ENCODE measurements around the gene SLC51B.
"Not testable (repeated sequence)": the region's sequence is repeated elsewhere in the genome, so short reads cannot be mapped to it uniquely, and the experiment has no call there.

Gene SLC51B

DNA sequence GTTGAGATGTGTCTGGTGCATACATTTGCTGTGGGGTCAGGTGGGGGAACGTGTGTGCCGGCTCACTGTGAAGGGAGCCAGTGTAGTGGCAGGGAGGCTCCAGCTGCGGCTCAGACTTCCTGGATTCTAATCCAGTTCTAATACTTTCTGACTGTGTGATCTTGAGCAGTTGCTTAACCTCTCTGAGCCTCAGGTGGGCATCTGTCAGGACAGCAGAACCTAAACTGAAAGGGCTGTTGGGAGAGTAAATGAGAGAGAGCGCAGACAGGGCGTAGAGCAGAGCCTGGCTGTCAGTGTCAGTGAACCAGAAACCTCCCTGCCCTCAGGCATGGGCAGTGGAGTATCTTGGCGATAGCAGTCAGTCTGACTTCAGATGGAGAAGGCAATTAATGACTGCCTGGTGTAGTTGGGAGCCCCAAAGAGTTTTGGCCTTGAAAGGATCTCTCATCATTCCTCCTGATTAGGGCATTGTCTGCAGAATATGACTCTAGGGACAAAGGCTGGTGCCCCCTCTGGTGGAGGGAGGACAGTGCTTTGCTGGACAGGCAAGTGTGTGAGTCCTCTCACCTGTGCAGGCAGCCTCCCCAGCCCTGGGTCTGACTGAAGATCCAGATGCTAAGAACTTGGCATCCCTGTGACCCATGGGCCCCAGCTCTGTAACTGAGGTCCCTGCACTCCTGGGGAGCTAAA is 40.9 kb downstream of the SLC51B start:
- DNase-seq: no peak

DNA sequence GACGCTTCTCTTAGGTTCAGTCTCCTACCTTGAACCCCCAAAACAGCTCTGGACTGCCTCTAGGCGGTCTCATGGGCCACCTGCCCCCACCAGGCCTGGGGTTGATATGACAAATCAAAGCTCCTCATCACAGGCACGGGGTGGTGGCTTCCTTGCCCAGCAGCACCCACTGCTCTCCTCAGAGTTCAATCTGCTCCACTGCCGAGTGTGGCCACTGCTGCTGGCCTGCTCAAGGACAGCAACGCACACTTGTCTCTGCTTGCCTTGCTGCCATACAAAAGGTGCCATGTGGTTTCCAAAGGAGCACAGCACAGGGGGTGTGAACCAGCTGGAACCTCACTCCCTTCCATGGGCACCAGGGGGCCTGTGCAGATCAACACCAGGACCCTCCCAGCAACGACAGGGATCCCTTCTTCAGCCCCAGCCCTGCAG is 41.5 kb downstream of the SLC51B start:
- DNase-seq: no peak

DNA sequence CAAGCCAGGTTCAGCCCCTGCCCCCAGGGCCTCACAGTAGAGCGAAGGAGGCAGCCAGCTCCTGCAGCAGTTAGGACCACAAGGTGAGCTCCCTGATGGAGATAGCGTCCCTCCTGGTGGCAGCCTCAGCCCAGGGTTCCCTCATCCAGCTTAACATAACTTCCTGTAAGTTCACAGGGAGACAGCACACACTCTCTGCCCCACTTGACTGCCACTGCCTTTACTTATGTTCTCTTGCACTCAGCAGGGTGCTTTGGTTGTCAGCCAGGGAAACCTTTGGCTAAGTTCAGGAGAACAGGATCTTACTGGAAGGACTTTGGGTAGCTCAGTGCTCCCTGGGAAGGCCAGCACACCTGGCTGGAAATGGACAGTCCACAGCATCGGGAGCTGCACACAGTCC is 42.2 kb downstream of the SLC51B start:
- DNase-seq: no peak

DNA sequence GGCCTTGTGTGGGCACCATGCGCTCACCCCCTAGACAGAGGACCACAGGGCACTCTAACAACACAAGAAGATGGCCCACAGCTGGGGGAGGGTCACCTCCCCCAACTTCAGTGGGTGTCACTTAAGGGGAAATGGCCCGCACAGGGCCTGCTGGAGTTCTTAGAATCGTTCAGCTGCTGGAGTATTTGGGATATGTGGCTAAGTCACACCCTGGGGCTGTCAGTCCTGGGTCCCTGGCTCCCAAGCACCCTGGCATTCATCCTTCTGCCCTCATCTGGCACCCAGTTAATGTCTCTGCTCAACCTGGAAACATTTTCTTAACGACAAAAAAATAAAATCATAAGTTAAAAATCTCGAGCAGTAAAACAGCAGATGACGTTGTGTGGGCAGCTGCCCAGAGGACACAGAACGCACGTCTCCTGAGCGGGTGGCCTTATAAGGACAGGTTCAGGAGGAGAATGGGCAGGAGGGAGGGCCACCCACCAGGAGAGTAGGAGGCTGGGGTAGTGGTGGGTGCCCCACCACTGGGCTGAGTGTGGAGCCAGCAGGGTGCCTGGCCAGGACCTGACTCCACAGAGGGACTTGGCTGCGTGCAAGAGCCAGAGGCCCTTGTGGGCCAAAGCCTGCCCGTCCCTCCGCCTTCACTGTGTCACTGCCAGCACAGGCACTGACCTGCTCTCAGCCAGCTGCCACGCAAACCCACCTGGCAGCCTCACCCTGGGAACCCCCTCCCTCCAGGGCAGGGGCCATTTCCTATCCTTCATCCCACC is 42.9 kb downstream of the SLC51B start:
- no peak for DNase-seq

DNA sequence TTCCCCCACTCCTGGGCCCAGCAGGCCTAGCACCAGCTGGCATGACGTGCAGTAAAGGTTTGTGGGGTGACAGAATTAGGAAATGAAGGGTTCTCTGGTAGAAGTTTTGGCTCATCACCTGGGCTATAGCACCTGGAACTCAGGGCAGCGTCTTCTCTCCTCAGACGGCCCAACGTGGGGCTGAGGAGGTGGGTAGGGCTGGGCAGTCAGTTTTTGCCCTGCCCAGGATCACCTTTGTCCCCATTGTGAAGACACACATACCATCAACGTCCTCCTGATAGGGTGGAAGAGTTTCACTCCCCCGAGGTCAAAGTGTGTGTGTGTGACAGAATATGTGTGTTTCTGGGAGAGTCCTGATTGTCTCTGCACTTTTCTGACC is 43.4 kb downstream of the SLC51B start:
- no peak for DNase-seq

DNA sequence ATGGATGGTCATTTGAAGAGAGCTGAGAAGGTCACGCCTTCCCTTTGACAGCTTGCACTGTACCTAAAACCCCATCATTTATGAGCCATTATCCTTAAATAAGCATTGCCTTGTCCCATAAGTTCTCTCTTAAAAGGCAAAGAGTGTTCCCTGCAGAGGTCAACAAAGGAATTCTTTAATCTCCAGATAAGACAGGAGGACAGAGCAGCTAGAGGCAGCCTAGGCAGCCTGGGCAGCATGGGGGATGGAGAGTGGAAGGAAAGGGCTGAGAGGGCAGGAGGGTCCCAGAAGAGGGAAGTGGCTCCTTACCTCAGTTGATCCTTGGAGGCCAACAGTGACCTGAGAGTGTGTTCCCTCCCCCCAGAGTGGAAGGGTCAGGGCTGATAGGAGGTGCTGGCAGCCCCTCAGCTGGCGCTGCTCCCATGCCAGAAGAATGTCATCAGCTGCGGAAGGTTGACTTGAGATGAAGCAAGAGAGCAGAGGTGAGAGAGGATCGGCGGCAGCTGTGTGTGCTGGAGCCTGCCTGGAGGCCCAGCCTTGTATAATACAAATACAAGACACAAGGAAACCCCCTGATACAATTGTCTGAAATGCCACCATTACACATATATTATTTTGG is 44.1 kb downstream of the SLC51B start:
- DNase-seq: no peak

DNA sequence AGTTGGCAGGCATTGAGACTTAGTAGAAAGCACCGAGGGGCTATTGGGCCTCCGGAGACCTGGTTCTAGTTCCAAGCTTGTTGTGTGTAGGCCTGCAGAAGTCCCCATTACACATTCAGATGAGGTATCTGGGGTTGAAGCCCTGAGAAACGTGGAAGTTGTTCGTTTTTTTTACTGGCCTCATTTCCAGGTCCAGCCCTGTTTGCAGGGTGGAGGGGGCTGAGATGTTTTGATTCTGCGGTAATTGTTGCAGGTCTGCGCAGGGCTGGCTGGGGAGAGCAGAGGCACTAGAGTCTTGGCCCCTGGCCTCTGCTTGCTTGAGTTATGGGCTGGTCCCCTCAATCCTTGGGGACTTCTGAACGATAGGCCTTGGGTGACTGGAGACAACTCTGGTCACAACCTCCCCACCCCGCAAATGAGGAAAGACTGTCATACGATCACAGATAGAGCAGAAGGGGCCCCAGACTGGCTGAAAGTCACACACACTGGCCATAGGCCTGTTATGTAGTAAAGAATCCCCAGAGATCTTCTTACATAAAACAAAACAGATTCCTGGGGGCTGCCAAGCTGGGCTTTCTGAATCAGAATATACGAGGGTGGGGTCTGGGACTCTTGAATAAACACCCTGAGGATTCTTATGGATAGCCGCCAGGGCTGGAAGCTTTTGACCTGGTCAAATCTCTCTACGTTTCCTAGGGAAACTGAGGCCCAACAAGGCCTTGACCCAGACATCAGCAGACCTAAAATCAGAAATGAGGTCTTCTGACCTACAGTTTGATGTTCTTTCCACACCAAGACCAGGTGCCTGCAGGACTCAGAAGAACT is 47.0 kb downstream of the SLC51B start:
- no peak for DNase-seq

DNA sequence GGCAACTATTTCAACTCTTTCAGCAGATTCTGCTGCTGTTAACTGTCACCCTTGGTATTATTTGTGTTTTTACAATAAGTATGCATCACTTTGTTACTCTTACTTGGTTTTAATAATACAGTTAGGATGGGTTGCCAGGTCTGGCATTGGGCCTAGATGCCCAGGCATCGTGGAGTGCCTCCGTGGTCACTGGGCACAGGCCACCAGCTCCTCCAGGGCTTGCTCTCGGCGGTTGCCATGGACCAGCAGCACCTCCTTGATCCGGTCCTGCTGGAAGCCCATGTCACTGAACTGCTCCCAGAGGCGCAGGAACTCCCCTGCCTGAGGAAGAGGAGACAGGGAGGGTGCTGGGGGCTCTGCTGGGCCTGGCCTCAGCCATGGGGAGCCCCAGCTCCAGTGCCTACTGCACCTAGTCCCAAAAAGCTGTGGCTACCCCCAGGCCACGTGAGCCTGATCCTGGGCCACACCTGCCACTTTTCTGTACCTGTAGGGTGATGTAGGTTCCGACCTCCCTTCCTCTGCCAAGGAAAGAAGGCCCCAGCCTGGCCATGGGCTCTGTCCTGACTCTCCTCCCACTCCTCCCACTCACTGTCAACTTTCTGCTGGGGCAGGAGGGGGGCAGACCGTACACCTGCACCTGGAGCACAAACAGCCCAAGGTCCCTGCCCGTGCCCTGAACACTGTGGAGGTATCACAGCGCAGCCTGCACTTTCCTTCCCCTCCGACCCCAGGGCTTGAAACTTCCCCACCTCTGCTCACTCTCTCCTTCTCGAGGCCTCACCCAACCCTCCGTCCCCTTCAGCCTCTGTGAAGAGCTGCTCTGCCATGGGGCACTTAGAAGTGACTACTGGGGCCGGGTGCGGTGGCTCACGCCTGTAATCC is 48.0 kb downstream of the SLC51B start:
- no peak for DNase-seq

DNA sequence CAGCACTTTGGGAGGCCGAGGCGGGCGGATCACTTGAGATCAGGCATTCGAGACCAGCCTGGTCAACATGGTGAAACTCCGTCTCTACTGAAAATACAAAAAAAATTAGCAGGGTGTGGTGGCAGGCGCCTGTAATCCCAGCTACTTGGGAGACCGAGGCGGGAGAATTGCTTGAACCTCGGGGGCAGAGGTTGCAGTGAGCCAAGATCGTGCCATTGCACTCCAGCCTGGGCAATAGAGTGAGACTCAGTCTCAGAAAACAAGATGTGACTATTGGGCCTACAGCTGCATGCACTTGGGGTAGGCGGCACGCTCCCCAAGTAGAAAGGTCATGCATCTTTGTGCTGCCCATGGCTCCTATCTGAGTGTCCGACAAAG is 48.6 kb downstream of the SLC51B start:
- DNase-seq: not testable (repeated sequence)

DNA sequence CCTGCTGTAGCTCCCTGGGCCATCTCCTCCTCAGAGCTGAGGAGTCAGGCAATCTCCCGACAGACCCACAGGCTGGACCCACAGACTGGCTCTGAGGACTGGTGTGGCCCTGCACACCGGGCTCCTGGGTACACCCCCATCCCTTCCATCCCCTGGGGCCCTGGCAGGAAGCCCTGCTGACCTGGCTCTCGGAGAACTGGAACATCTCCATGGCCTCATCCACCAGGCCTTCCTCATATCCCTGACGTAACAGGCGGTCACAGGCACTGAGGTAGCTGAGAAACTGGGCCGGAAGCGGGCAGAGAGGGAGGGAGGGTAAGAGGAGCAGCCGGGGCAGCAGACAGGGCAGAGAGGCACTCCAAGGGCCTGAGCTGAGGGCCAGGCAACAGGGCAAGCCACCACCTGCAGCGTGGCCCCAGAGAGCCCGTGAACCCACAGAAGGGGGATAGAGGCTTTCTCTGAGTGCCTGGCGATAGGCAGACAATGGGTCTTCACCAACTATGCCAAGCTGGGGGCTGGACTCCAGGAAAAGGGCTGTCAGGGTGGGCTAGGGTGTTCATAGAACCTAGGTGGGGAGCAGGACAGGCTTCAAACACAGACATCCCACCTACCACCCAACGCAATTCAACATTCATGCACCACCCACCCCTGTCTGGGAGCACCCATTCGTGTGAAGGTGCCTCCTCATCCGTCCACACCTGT is 49.3 kb downstream of the SLC51B start:
- no peak for DNase-seq

DNA sequence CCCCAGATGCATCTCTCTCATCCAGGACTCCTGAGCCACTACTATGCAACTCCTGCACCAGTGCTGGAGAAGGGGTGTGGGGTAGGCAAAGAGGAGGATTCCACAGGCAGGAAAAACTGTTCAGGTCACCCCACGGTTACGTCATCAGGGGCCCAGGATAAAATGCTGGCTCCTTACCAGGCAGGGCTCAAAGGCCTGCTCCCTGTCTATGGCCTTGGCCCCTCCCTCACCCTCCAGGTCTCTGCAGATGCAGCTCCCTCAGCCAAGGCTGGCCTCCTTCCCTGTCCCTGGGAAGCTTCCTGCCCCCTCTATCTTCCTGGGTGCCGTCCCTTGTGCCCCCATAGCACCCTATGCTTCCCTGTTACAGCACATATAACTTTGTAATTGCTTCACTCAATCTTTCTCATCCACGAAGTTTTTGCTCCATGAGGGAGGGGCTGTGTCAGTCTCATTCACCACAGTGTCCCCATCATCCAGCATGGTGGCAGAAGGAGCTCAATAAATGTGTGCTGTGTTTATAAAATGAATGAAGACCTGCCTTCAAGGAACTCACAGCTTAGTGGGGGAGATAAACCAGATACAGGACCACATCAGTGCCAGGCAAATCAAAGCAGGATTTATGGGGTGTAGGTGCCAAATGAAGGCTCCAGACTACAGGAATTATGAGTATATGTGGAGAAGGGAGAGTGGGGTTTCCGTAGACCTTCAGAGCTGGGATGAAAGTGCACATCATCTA is 50.0 kb downstream of the SLC51B start:
- no peak for DNase-seq

DNA sequence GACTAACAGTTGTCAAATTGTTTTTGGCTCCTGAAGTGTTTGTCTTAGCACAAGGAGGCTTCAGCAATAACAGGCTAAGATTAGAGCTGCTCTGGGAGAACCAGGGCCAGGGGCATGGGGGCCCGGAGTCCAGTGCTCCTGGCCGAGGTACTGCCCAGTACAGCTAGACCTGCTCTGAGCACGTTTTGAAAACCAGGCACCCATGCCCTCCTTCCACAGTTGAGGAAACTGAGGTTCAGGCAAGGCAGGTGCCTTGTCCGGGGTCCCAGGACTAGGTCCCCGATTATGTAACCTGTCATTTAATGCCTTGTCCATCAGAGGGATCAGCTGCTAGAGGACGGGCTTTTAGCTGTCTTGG is 50.5 kb downstream of the SLC51B start:
- no peak for DNase-seq

DNA sequence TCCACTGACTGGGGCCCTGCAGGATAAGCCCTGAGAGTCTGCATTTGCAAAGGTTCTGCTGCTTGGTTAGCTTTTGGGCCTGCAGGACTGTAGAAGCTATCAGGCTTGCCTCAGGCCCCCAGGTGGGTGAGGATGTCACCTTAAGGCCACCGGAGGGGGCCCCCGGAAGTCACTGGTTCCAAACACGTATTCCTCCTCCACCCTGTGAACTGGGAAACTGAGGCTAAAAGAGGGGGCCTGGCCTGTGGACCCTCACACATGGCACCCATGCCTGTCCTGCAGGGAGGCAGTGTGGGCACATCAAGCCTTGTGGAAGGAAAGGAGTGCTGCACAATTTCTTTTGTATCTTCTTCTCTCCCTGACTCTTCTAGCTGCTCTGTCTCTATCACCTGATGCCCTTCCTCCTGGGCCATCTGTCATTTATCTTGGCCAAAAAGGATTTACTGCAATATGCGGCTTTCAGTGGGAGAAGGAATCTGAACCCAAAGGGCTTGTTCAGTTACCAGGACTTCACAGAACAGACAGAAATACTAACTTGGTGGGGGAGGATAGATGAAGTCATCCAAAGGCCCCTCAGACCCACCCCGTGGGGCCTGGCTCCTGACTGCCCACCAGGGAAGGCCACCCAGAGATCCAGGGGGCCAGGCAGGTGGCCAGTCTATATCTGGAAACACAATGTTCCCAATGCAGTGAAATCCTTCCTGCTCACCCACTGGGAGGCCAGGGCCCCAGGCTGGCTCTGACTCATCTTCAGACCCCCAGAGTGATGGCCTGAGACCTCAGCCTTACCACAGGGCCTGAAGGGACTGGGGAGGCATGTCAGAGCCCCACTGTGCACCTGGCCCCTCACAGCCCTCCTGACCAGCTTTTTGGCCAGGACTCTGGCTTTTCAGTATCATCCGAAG is 51.5 kb downstream of the SLC51B start:
- no peak for DNase-seq

DNA sequence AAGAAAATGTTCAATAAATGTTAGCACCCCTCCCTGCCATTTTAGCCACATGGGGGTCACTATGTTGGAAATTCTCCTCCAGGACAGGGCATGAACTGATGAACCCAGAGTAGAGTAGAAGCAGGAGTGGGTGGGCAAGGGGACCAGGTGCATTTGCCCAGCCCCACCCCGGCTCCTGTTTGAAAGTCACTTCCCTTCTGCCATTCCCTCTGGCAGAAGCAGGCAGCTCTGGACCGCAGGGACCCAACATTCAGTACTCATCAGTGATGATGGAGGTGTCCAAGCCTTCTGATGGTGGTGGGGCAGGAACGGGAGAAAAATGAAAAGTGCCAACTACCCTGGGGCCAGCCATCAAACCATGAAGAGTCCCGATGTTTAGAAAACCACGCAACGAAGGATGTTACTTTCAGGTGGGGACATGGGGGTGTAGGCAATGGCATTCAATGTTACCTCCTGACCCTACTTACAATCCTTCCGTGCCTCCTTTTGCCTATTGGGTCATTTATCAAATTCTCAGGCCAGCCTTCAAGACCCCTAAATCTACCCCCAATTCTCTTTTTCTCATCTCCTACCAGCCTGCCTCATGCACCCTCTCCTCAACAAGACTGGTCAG is 52.6 kb downstream of the SLC51B start:
- no peak for DNase-seq

DNA sequence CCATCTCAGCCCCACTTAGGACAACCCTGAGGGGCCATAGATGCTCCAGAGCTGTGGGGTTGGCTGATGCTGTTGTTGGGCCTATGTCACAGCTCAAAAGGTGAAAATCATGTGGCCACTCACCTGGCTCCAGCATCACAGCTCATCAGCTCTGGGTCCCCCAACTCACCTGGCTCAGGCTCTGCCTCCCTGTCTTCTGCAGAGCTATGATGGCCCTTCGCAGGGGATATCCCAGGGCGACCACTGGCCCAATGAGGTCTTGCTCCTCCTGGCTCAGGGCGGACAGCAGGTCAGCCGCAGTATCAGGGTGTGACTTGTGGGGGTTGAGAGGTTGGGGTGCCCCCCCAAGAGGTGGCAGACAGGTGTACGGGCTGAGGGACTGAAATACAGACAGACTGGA is 54.1 kb downstream of the SLC51B start:
- no peak for DNase-seq

DNA sequence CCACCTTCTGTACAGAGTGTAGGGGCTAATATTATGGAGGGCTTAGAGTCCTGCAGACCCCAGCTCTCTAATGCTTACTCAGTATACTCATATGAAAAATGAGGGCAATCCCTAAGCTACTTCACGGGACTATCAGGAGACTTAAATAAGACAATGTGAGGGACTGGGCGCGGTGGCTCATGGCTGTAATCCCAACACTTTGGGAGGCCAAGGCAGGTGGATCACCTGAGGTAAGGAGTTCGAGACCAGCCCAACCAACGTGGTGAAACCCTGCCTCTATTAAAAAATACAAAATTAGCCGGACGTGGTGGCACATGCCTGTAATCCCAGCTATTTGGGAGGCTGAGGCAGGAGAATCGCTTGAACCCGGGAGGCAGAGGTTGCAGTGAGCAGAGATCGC is 54.6 kb downstream of the SLC51B start:
- not testable (repeated sequence) for DNase-seq

DNA sequence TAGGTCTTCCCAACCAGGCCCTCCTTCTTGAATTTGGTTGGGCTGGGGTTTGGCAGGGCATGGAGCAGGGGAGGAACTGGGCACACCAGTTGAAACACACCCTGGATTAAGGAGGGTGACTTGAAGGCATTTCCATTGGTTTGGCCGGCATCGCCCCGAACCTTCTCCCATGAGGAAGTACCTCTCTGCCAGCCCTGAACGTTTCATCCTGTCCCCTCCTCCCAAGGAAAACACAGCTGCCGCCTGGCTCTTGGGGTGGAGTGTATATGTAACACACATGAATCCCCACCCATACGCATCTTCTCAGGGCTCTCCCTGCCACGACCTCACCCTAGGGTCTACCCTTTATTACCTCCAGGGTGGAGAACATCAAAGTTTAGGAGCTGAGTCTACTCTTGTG is 55.3 kb downstream of the SLC51B start:
- no peak for DNase-seq

DNA sequence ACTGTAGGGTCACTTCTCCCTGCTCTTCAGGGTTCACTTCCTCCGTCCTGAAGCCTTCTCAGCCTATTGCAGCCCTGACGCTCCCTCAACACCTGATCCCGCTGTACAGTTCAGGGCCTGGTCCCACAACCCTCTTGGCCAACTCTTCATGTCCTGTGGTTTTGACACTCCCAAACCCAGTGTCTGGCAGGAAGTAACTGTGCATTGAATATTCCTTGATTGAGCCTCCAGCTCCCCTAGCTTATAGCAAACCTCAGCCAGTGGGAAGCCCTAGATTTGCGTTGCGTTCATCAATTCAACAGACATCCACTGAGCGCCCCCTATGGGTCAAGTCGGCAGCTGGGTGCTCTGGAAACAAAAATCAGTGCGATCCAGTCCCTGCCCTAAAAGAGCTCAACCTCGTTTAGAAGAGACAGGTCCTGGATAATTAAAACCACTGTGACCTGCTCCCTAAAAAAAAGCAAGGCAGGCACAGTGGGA is 56.3 kb downstream of the SLC51B start:
- no peak for DNase-seq
